Stromal cell of bone marrow (primary cell): ENCODE data around the gene CHD5.
"Not testable (repeated sequence)": the region's sequence is repeated elsewhere in the genome, so short reads cannot be mapped to it uniquely, and the experiment has no call there.

Source experiments
- DNase-seq: peaks from one replicate; pipeline ENCODE4 v3.0.0-alpha.2; 2012; ENCODE audit warnings: low read depth

The CHD5 gene

GRCh38 chr1:6065093-6065858 lies 114.8 kb downstream of the CHD5 start:
- no peak for DNase-seq

GRCh38 chr1:6063532-6064053 lies 116.5 kb downstream of the CHD5 start:
- DNase-seq = not testable (repeated sequence)

DNA sequence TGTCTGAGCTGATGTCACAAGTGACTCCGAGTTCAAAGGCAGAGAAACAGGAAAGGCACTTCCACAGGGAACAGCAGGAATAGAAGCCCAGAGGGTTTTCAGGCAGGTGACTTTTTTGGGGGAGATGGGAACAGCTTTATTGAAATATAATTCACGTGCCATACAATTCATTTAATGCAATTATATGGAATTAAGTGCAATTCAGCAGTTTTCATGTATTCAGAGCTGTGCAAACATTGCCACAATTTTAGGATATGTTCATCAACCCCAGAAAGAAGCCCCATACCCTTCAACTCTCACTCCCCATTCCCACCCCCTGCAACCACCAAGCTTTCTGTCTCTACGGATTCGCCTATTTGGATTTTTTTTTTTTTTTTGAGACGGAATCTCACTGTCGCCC lies 117.5 kb downstream of the CHD5 start:
- DNase-seq = no peak

GRCh38 chr1:6059866-6060265 lies 120.3 kb downstream of the CHD5 start:
- no peak for DNase-seq

DNA sequence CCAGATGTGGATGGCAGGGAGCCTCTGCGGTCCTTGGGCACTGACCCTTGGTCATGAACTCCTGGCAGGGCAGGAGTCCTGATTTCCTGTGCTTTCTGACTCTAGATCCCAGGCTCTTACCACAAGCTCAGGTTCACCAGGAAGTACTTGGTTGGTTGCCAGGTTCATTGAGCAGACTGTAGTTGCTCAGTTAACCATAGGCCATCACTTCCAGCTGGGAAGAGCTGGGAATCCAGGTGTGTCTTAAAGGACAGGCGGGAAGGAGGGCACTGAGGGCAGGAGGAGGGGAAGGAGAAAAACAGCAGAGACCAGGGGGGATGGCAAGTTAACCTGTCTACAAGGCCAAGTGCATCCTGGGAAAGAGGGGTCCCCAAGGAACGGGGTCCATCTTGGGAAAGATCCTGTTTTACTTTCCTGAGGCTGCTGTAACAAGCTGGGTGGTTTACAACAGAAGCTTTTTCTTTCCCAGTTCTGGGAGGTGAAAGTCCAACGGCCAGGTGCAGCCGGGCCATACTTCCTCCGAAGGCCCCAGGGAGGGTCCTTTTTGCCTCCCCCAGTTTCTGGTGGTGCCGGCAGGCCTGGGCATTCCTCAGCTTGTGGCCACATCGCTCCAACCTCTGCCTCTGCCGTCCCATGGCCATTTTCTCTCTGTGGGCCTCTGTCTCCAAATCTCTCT lies 122.8 kb downstream of the CHD5 start:
- no peak for DNase-seq

- DNase-seq = no peak
These were observed 123.6 kb downstream of the CHD5 start for GRCh38 chr1:6056572-6056948.

GRCh38 chr1:6054596-6054995 lies 125.5 kb downstream of the CHD5 start:
- no peak for DNase-seq

DNA sequence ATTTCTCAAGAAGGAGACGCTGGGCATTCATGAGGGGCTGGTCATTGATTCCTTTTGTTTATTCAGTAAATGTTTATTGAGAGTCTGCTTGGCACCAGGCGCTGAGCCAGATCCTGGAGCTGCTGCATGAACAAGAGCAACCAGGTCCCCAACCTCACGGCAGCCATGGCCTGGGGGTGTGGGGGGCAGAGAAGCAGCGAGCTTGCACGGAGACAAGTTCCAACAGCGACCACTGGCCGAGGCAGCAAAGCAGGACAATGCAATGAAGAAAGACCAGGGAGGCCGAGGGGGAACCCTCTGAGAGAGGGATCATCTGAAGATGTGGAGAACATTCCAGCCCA lies 126.9 kb downstream of the CHD5 start:
- no peak for DNase-seq

DNA sequence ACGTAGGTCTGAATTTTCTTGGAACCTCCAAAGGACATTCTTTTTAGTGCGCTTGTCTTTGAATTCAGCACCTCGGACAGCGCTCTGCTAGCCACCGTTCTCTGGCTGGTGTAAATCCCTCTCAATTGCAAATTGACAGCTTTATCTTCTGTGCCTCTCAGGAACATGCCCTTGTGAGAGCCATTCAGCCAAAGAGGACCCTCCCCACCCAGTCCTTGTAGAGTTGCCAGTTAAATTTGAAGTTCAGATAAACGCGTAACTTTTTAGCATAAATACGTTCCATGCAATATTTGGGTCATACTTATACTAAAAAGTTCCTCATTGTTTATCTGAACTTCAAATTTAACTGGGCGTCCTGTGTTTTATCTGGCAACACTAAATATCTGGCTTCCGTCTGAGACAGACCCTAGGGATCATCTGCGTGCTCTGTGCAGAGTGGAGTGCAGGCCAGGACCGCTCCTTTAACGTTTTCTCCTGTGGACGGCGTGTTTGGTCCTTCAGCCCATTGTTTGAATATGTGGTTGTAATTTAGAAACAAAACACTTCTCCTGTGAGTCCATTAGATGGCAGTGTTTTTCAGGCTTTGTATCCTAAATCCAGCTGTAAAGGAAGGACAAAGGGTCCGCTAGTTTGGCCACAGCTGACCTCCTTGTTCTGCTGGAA lies 127.4 kb downstream of the CHD5 start:
- DNase-seq = peak; percentile 39
